Endothelial cell of umbilical vein (primary cell): ENCODE results near the gene C1orf52. TPM values are rescaled to one million over a fixed set of nuclear protein-coding genes. Genes with fewer than 3 reads are reported as not detected.

ENCODE experiments used
- BruUV-seq: library from RNA; stranded (reverse); fragments of 400-500 nt; replicated peaks from 2 replicates; lab custom pipeline; 2021; lab: Mats Ljungman, UMichigan
- CTCF ChIA-PET: fragments of 300-600, 350-600 bp; sonication (Branson Sonifier 250); formaldehyde crosslinking; loops from one replicate; lab custom pipeline; 2021; ENCODE audit warnings: antibody characterized with exemption, inconsistent platforms; lab: Charles Lee
- POLR2A ChIA-PET: fragments of 300-600, 350-600 bp; sonication (Branson Sonifier 250); formaldehyde crosslinking; loops from one replicate; lab custom pipeline; 2021; ENCODE audit warnings: antibody characterized with exemption, inconsistent platforms; lab: Charles Lee
- DNase-seq: peaks from one replicate; pipeline ENCODE4 v3.0.0-alpha.2; 2011; ENCODE audit warnings: low read depth, low spot score
- FAIRE-seq: peaks from 2 replicates; lab custom pipeline; 2011; peaks lifted over from hg19 to GRCh38; lab: Jason Lieb, UNC
- H2AFZ ChIP-seq: 2 replicates; pipeline ENCODE4 v1.6.0; 2012; ENCODE audit warnings: low read depth, low read length, control low read depth, inconsistent platforms
- H3K27ac ChIP-seq: 2 replicates; pipeline ENCODE4 v1.5.1; 2011; ENCODE audit warnings: low read depth, mild to moderate bottlenecking, control low read depth, low read length, moderate library complexity; ENCODE audit not compliant: insufficient read depth
- H3K27me3 ChIP-seq, 2 experiments: 2 replicates each; pipeline versions ENCODE4 v1.6.0 to v1.6.1; 2011; ENCODE audit warnings: low read length in 2 of 2, mixed read lengths in 1 of 2; ENCODE audit not compliant: control insufficient read depth in 2 of 2, insufficient read depth in 2 of 2
- H3K36me3 ChIP-seq, 2 experiments: 2 replicates in 1 of 2; 3 replicates in 1 of 2; pipeline ENCODE4 v1.5.1; 2011; ENCODE audit warnings: low read length in 2 of 2, mild to moderate bottlenecking in 1 of 2, moderate library complexity in 1 of 2; ENCODE audit not compliant: control insufficient read depth in 2 of 2, insufficient read depth in 2 of 2; ENCODE audit errors: extremely low read depth in 1 of 2
- H3K4me1 ChIP-seq: 3 replicates; pipeline ENCODE4 v1.5.1; 2011; ENCODE audit warnings: mild to moderate bottlenecking, low read length; ENCODE audit not compliant: control insufficient read depth, insufficient read depth; ENCODE audit errors: extremely low read depth
- H3K4me2 ChIP-seq: 2 replicates; pipeline ENCODE4 v1.6.1; 2011; ENCODE audit warnings: low read length, control low read depth, mixed read lengths; ENCODE audit not compliant: insufficient read depth
- H3K4me3 ChIP-seq, 3 experiments: fragments of 200-600 bp in 1 of 3; sonication (generic), shearing (Covaris generic) in 1 of 3; replicated peaks in 1 of 3; 2 replicates each; pipeline ENCODE4 v1.5.1; 2011 to 2016; ENCODE audit warnings: control low read depth in 3 of 3, low read length in 3 of 3, mild to moderate bottlenecking in 2 of 3, inconsistent platforms in 1 of 3, low read depth in 1 of 3, moderate library complexity in 1 of 3; ENCODE audit not compliant: insufficient read depth in 1 of 3
- H3K79me2 ChIP-seq: 2 replicates; pipeline ENCODE4 v1.6.0; 2012; ENCODE audit warnings: low read length, inconsistent platforms; ENCODE audit not compliant: control insufficient read depth, insufficient read depth
- H3K9ac ChIP-seq: replicated peaks from 2 replicates; pipeline ENCODE3; 2011; ENCODE audit warnings: low read length, control low read depth; ENCODE audit not compliant: insufficient read depth; ENCODE audit errors: extremely low read depth
- H3K9me1 ChIP-seq: replicated peaks from 3 replicates; pipeline ENCODE4 v1.6.0; 2011; ENCODE audit warnings: mild to moderate bottlenecking, low read length; ENCODE audit not compliant: control insufficient read depth, insufficient read depth; ENCODE audit errors: extremely low read depth
- H3K9me3 ChIP-seq: replicated peaks from 2 replicates; pipeline ENCODE4 v1.5.1; 2012; ENCODE audit warnings: low read length, inconsistent platforms; ENCODE audit not compliant: control insufficient read depth, insufficient read depth
- H4K20me1 ChIP-seq: replicated peaks from 2 replicates; pipeline ENCODE3; 2011; ENCODE audit warnings: mild to moderate bottlenecking, low read length; ENCODE audit not compliant: control insufficient read depth, insufficient read depth; ENCODE audit errors: extremely low read depth
- EZH2 ChIP-seq: IDR thresholded peaks from 2 replicates; pipeline ENCODE4 v1.6.1; 2012; ENCODE audit warnings: borderline replicate concordance, low read depth, mild to moderate bottlenecking, moderate library complexity, low read length, inconsistent platforms; ENCODE audit not compliant: severe bottlenecking
- FOS ChIP-seq: IDR thresholded peaks from 2 replicates; pipeline ENCODE4 v1.6.1; 2011; ENCODE audit warnings: mild to moderate bottlenecking, low read length, moderate library complexity, borderline replicate concordance; ENCODE audit not compliant: insufficient read depth
- GATA2 ChIP-seq: IDR thresholded peaks from 2 replicates; pipeline ENCODE4 v1.7.0; 2011; ENCODE audit warnings: low read depth, mild to moderate bottlenecking, moderate library complexity, mixed read lengths, low read length; ENCODE audit not compliant: insufficient read length, insufficient read depth
- JUN ChIP-seq: IDR thresholded peaks from 2 replicates; pipeline ENCODE4 v1.6.1; 2011; ENCODE audit warnings: borderline replicate concordance, low read depth; ENCODE audit not compliant: insufficient read length, insufficient read depth
- MYC ChIP-seq: IDR thresholded peaks from one replicate; pipeline ENCODE4 v1.6.1; 2011; ENCODE audit warnings: mild to moderate bottlenecking, low read depth, low read length
- POLR2A ChIP-seq: IDR thresholded peaks from 2 replicates; pipeline ENCODE4 v1.6.1; 2012; ENCODE audit warnings: low read depth, mild to moderate bottlenecking, control low read depth, low read length
- POLR2AphosphoS5 ChIP-seq: IDR thresholded peaks from 2 replicates; pipeline ENCODE4 v1.6.1; 2012; ENCODE audit warnings: low read depth, mild to moderate bottlenecking, control low read depth, low read length, moderate library complexity; ENCODE audit not compliant: insufficient read depth
- dilution Hi-C: fragments of 300-500 bp; cut with MboI; formaldehyde crosslinking; loops from one replicate; pipeline ENCODE4 v1.15.0; 2019; ENCODE audit warnings: low sequenced_read_pairs; ENCODE audit not compliant: extremely low pct_ligation_motif_present
- intact Hi-C: fragments of 100-400 bp; cut with micrococcal nuclease; formaldehyde crosslinking; loops from one replicate; pipeline ENCODE4 v1.10.0; 2022
- polyA plus RNA-seq, 4 experiments: library from polyadenylated mRNA; depleted of rRNA in 3 of 4; stranded (reverse) in 3 of 4; unstranded in 1 of 4; fragments of >200 nt; gene quantifications; 2 replicates each; pipeline versions ENCODE4 v1.2.1 to v1.2.3, GENCODE V29; 2011 to 2012; ENCODE audit warnings: missing spikeins in 1 of 4
- total RNA-seq: library from RNA; stranded (reverse); gene quantifications from 2 replicates; pipeline ENCODE4 v1.2.3, GENCODE V29; 2021
- TF ChIP-seq, protein P1 (sequence below): IDR thresholded peaks from 2 replicates; pipeline ENCODE4 v1.6.1; 2011; ENCODE audit not compliant: insufficient read depth, insufficient read length
- TF ChIP-seq, protein P2 (sequence below), 2 donors: IDR thresholded peaks; 1 replicate in 1 of 2; 2 replicates in 1 of 2; pipeline ENCODE4 v1.5.1; 2011; ENCODE audit warnings: low read length in 2 of 2, mild to moderate bottlenecking in 2 of 2, moderate library complexity in 2 of 2, control low read depth in 1 of 2, inconsistent platforms in 1 of 2, low read depth in 1 of 2; ENCODE audit not compliant: insufficient read depth in 1 of 2; ENCODE audit errors: extremely low read depth in 1 of 2

C1orf52 gene
- total and polyA plus RNA-seq, 2 donors (not counting 3 experiments of a cell fraction or from before 2014, with no cell fraction given) = 22.7 to 26.7 TPM

DNA sequence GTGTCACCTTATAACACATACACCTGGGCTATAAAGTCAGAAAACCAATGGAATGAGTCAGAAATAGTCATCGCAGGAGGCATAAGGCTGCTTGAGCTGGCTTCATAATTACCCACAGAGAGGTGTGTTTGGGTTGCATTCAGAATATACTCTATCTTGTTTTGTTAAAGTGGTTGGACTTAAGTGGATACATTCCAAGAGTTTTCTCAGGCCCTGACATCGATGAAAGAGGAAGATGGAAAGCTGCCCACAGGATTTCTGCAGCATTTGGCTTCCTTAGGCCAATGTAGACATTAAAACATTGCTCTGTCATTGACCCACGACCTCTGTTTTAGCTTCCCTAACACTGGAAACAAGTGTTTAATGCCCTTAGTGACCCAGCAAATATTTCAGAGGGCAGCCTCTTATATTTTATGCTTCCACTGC is 35.6 kb upstream of the C1orf52 start:
- BruUV-seq = no TSS peak
- dilution Hi-C loops (no loop called here), intact Hi-C loops (loop anchor here (5.0 kb wide), 1 partner anchor 412 kb away; the partner anchor contains the start of gene ZNHIT6)
- Histone ChIP-seq H3K9me1 (no peaks in the 10 kb centered on the region), H3K4me2 (no peak overlapping the region), H3K4me1 (peaks cover 47% of the 10 kb centered on the region), H2AFZ (no peak overlapping the region), H3K79me2 (no peaks in the 10 kb centered on the region), H3K4me3 (no peak overlapping the region), H3K27me3 (no peaks in the 10 kb centered on the region), H3K9ac (no peak overlapping the region), H3K27ac (no peak overlapping the region), H4K20me1 (no peaks in the 10 kb centered on the region), H3K9me3 (no peaks in the 10 kb centered on the region), H3K36me3 (no peaks in the 10 kb centered on the region)
- ChIA-PET CTCF (interaction anchor here (0.9 to 5.1 kb wide), 6 partner anchors 17 to 350 kb away, joined by 3 to 39 read pairs (median 5); partner anchors contain the start of genes BCL10 and C1orf52), POLR2A (no interaction called here)
- DNase-seq (peak; percentile 91), FAIRE-seq (peak; percentile 84)
- no peak for TF ChIP-seq JUN
- TF ChIP-seq, protein P1, sequence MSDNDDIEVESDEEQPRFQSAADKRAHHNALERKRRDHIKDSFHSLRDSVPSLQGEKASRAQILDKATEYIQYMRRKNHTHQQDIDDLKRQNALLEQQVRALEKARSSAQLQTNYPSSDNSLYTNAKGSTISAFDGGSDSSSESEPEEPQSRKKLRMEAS = no peak
- no peak for TF ChIP-seq MYC
- TF ChIP-seq FOS = peak; percentile 43
- TF ChIP-seq EZH2 = no peak
- TF ChIP-seq, protein P2, sequence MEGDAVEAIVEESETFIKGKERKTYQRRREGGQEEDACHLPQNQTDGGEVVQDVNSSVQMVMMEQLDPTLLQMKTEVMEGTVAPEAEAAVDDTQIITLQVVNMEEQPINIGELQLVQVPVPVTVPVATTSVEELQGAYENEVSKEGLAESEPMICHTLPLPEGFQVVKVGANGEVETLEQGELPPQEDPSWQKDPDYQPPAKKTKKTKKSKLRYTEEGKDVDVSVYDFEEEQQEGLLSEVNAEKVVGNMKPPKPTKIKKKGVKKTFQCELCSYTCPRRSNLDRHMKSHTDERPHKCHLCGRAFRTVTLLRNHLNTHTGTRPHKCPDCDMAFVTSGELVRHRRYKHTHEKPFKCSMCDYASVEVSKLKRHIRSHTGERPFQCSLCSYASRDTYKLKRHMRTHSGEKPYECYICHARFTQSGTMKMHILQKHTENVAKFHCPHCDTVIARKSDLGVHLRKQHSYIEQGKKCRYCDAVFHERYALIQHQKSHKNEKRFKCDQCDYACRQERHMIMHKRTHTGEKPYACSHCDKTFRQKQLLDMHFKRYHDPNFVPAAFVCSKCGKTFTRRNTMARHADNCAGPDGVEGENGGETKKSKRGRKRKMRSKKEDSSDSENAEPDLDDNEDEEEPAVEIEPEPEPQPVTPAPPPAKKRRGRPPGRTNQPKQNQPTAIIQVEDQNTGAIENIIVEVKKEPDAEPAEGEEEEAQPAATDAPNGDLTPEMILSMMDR (IDR thresholded peaks at IDR 0.05; ENCODE audit: extremely low read depth in 1 of 2, insufficient read depth in 1 of 2, low read depth in 1 of 2, low read length in 2 of 2) = no peak
- TF ChIP-seq POLR2A = no peak
- peak; percentile 53 for TF ChIP-seq POLR2AphosphoS5
- TF ChIP-seq GATA2 = no peak
